ENCODE data around the gene ANKS1B. TPM values are rescaled to one million over a fixed set of nuclear protein-coding genes. Genes with fewer than 3 reads are reported as not detected.

The ANKS1B gene
- total RNA-seq, 1 experiment from 2014 or later: 0.54 TPM

DNA sequence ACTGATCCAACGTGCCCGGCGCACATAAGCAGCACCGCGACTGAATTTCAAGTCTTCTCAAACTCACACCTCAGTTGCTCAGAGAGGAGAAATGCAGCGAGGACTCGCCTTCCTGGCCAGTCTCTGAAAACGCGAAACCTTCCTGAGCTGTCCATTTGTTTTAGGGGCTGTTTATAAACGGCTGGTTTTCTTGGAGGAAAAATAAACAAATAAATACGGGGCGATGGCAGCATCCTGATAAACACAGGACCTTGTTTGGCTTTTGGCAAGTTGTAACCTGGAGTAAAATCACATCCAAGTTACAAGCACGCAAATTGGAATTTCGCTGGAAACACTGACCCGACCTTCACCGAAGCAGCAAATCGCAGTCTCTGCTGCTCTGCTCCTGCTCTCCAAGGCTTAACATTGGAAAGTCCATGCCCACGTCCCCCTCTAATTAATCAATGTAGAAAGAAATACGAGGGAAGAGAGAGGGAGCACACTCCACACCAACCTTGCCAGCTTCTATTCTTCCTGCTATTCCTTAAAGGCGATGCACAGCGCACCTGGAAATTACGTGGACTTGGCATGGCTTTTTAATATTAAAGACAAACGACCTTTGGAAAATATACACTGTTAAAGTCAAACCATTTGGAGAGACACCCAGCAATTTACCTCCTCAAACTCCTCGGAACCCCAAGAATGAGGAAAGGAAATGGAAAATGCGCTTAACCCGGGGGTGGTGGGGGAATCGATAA is 1090.9 kb downstream of the ANKS1B start:
- CTCF ChIA-PET: no interaction called here

GRCh38 chr12:98893126-98893674 is 1091.5 kb downstream of the ANKS1B start:
- H3K9ac ChIP-seq (ENCODE audit: low read length): no peak overlapping the region
- RAD21 ChIA-PET (ENCODE audit: low non-redundant PET in 1 of 2, low total read pairs in 2 of 2, uncharacterized antibody in 2 of 2, unreplicated experiment in 2 of 2): no interaction called here
- H3K4me3 ChIP-seq (replicated peaks in 1 of 2; ENCODE audit: low read depth in 1 of 2, low read length in 2 of 2): no peak overlapping the region
- TF ChIP-seq ZFX (IDR thresholded peaks at IDR 0.05) (no peak), EGR1 (IDR thresholded peaks at IDR 0.05; ENCODE audit: low read depth) (no peak), RAD21 (IDR thresholded peaks at IDR 0.05; ENCODE audit: low read depth) (no peak), SRF (IDR thresholded peaks at IDR 0.05; ENCODE audit: low read depth) (no peak), CEBPB (IDR thresholded peaks at IDR 0.05; ENCODE audit: low read depth) (no peak), SP1 (IDR thresholded peaks at IDR 0.05; ENCODE audit: low read depth) (no peak), EZH2 (IDR thresholded peaks at IDR 0.05) (no peak), FOSL1 (IDR thresholded peaks at IDR 0.05; ENCODE audit: low read depth) (no peak), TCF7L2 (IDR thresholded peaks at IDR 0.05; ENCODE audit: borderline replicate concordance, extremely low read depth, insufficient read depth, insufficient read length) (no peak), POLR2A (IDR thresholded peaks at IDR 0.05; ENCODE audit: borderline replicate concordance, extremely low read depth, insufficient read depth, insufficient read length) (no peak), ELF1 (IDR thresholded peaks at IDR 0.05; ENCODE audit: borderline replicate concordance, low read depth) (no peak), ZNF274 (IDR thresholded peaks at IDR 0.05; ENCODE audit: low read depth, low read length) (no peak), CBX3 (IDR thresholded peaks at IDR 0.05; ENCODE audit: low read depth) (no peak)
- TF ChIP-seq, protein P1, sequence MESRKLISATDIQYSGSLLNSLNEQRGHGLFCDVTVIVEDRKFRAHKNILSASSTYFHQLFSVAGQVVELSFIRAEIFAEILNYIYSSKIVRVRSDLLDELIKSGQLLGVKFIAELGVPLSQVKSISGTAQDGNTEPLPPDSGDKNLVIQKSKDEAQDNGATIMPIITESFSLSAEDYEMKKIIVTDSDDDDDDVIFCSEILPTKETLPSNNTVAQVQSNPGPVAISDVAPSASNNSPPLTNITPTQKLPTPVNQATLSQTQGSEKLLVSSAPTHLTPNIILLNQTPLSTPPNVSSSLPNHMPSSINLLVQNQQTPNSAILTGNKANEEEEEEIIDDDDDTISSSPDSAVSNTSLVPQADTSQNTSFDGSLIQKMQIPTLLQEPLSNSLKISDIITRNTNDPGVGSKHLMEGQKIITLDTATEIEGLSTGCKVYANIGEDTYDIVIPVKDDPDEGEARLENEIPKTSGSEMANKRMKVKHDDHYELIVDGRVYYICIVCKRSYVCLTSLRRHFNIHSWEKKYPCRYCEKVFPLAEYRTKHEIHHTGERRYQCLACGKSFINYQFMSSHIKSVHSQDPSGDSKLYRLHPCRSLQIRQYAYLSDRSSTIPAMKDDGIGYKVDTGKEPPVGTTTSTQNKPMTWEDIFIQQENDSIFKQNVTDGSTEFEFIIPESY (IDR thresholded peaks at IDR 0.05; ENCODE audit: extremely low read depth, insufficient replicate concordance, low read length): no peak
- TF ChIP-seq, protein P2, sequence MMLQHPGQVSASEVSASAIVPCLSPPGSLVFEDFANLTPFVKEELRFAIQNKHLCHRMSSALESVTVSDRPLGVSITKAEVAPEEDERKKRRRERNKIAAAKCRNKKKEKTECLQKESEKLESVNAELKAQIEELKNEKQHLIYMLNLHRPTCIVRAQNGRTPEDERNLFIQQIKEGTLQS (IDR thresholded peaks at IDR 0.05): no peak
- TF ChIP-seq, protein P3, sequence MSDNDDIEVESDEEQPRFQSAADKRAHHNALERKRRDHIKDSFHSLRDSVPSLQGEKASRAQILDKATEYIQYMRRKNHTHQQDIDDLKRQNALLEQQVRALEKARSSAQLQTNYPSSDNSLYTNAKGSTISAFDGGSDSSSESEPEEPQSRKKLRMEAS (IDR thresholded peaks at IDR 0.05): no peak

More for the DNA sequence above, 1090.9 kb downstream of the ANKS1B start:
- TF ChIP-seq ZFX (IDR thresholded peaks at IDR 0.05) (no peak), EGR1 (IDR thresholded peaks at IDR 0.05; ENCODE audit: low read depth) (no peak), EZH2 (IDR thresholded peaks at IDR 0.05) (no peak)
- TF ChIP-seq, protein P2 (IDR thresholded peaks at IDR 0.05): no peak
- H3K27ac ChIP-seq (ENCODE audit: low read depth, low read length): no peak overlapping the region
- intact Hi-C loops (cut with micrococcal nuclease): no loop called here
- no peaks in the 10 kb centered on the region for H3K79me2 ChIP-seq (ENCODE audit: insufficient read depth, low read length)
- DNase-seq (ENCODE audit: low read depth, low spot score): no peak
- H3K4me2 ChIP-seq (ENCODE audit: low read length): no peak overlapping the region
- H3K9me2 ChIP-seq (ENCODE audit: insufficient read depth): no peaks in the 10 kb centered on the region
- H2AFZ ChIP-seq (ENCODE audit: low read depth, low read length, poor library complexity, severe bottlenecking): no peak overlapping the region
- no peaks in the 10 kb centered on the region for H3K9me3 ChIP-seq (ENCODE audit: control insufficient read depth in 1 of 2, insufficient read depth in 1 of 2, low read depth in 1 of 2, low read length in 2 of 2)
- no TSS peak for BruUV-seq (replicated peaks)
- H3K36me3 ChIP-seq (ENCODE audit: control insufficient read depth in 1 of 2, insufficient read depth in 2 of 2, low read length in 2 of 2): no peaks in the 10 kb centered on the region
- H3K4me3 ChIP-seq (replicated peaks in 1 of 2; ENCODE audit: low read depth in 1 of 2, low read length in 2 of 2): no peak overlapping the region
- no peaks in the 10 kb centered on the region for H4K20me1 ChIP-seq (ENCODE audit: insufficient read depth)
- POLR2A ChIA-PET: no interaction called here
- ATAC-seq: no peak
- H3K27me3 ChIP-seq (ENCODE audit: insufficient read depth, low read length): peaks cover 34% of the 10 kb centered on the region
- H3K9ac ChIP-seq (ENCODE audit: low read length): no peak overlapping the region
- H3K4me1 ChIP-seq (ENCODE audit: control insufficient read depth in 1 of 2, insufficient read depth in 2 of 2, low read length in 2 of 2): no peaks in the 10 kb centered on the region
- RAD21 ChIA-PET (ENCODE audit: low non-redundant PET in 1 of 2, low total read pairs in 2 of 2, uncharacterized antibody in 2 of 2, unreplicated experiment in 2 of 2): no interaction called here

More at GRCh38 chr12:98893126-98893674, 1091.5 kb downstream of the ANKS1B start:
- POLR2A ChIA-PET: no interaction called here
- peaks cover 41% of the 10 kb centered on the region for H3K27me3 ChIP-seq (ENCODE audit: insufficient read depth, low read length)
- H3K9me2 ChIP-seq (ENCODE audit: insufficient read depth): no peaks in the 10 kb centered on the region
- intact Hi-C loops (cut with micrococcal nuclease): no loop called here
- CTCF ChIA-PET: no interaction called here
- H3K79me2 ChIP-seq (ENCODE audit: insufficient read depth, low read length): no peaks in the 10 kb centered on the region
- no TSS peak for BruUV-seq (replicated peaks)
- H3K36me3 ChIP-seq (ENCODE audit: control insufficient read depth in 1 of 2, insufficient read depth in 2 of 2, low read length in 2 of 2): no peaks in the 10 kb centered on the region
- H3K4me2 ChIP-seq (ENCODE audit: low read length): no peak overlapping the region
- no peak overlapping the region for H3K27ac ChIP-seq (ENCODE audit: low read depth, low read length)
- no peak for ATAC-seq
- DNase-seq (ENCODE audit: low read depth, low spot score): no peak
- no peak overlapping the region for H2AFZ ChIP-seq (ENCODE audit: low read depth, low read length, poor library complexity, severe bottlenecking)
- no peaks in the 10 kb centered on the region for H3K4me1 ChIP-seq (ENCODE audit: control insufficient read depth in 1 of 2, insufficient read depth in 2 of 2, low read length in 2 of 2)
- no peaks in the 10 kb centered on the region for H3K9me3 ChIP-seq (ENCODE audit: control insufficient read depth in 1 of 2, insufficient read depth in 1 of 2, low read depth in 1 of 2, low read length in 2 of 2)
- H4K20me1 ChIP-seq (ENCODE audit: insufficient read depth): no peaks in the 10 kb centered on the region

Data from HCT116 (cell line).